H9 (cell line): ENCODE results near the gene RCOR2. TPM values are rescaled to one million over a fixed set of nuclear protein-coding genes. Genes with fewer than 3 reads are reported as not detected.
"Not testable (repeated sequence)": the region's sequence is repeated elsewhere in the genome, so short reads cannot be mapped to it uniquely, and the experiment has no call there.

ENCODE experiments used
- DNase-seq: peaks from one replicate; pipeline ENCODE4 v3.0.0-alpha.2; 2017
- H2AFZ ChIP-seq: one replicate; pipeline ENCODE4 v1.6.1; 2013; ENCODE audit warnings: mild to moderate bottlenecking, low read length, control low read depth, moderate library complexity
- H2AK5ac ChIP-seq: 2 replicates; pipeline ENCODE4 v1.6.1; 2013; ENCODE audit warnings: low read length, control low read depth, mixed read lengths; ENCODE audit not compliant: insufficient read length
- H2BK120ac ChIP-seq: one replicate; pipeline ENCODE4 v1.6.1; 2013; ENCODE audit warnings: low read depth, mild to moderate bottlenecking, low read length, control low read depth, inconsistent platforms; ENCODE audit not compliant: poor library complexity, severe bottlenecking
- H2BK12ac ChIP-seq: 2 replicates; pipeline ENCODE4 v1.6.1; 2013; ENCODE audit warnings: low read length, control low read depth, mixed read lengths, low read depth; ENCODE audit not compliant: insufficient read length
- H2BK15ac ChIP-seq: 2 replicates; pipeline ENCODE4 v1.6.1; 2013; ENCODE audit warnings: low read depth, low read length, control low read depth
- H2BK20ac ChIP-seq: one replicate; pipeline ENCODE4 v1.6.1; 2013; ENCODE audit warnings: low read depth, mild to moderate bottlenecking, low read length, control low read depth, inconsistent platforms; ENCODE audit not compliant: poor library complexity, severe bottlenecking
- H2BK5ac ChIP-seq: 2 replicates; pipeline ENCODE4 v1.6.1; 2013; ENCODE audit warnings: low read length, control low read depth, mixed read lengths; ENCODE audit not compliant: insufficient read length
- H3K14ac ChIP-seq: 2 replicates; pipeline ENCODE4 v1.6.1; 2013; ENCODE audit warnings: low read length, control low read depth; ENCODE audit not compliant: insufficient read depth
- H3K18ac ChIP-seq: 2 replicates; pipeline ENCODE4 v1.6.1; 2013; ENCODE audit warnings: low read depth, mild to moderate bottlenecking, mixed read lengths, low read length, control low read depth; ENCODE audit not compliant: insufficient read length
- H3K23ac ChIP-seq: 2 replicates; pipeline ENCODE4 v1.6.1; 2013; ENCODE audit warnings: low read length, control low read depth, mixed read lengths, low read depth; ENCODE audit not compliant: insufficient read length
- H3K23me2 ChIP-seq: 2 replicates; pipeline ENCODE4 v1.6.1; 2013; ENCODE audit warnings: low read depth, mild to moderate bottlenecking, mixed read lengths, low read length, control low read depth; ENCODE audit not compliant: insufficient read length, poor library complexity, severe bottlenecking
- H3K27ac ChIP-seq: 2 replicates; pipeline ENCODE4 v1.5.1; 2013; ENCODE audit warnings: low read length, control low read depth, mixed read lengths, low read depth; ENCODE audit not compliant: insufficient read length
- H3K27me3 ChIP-seq: 2 replicates; pipeline ENCODE4 v1.6.1; 2013; ENCODE audit warnings: low read length, control low read depth, inconsistent platforms; ENCODE audit not compliant: insufficient read depth
- H3K4ac ChIP-seq: 2 replicates; pipeline ENCODE4 v1.6.1; 2013; ENCODE audit warnings: low read depth, mild to moderate bottlenecking, control low read depth, inconsistent platforms, low read length, moderate library complexity
- H3K4me1 ChIP-seq: 2 replicates; pipeline ENCODE4 v1.6.1; 2013; ENCODE audit warnings: low read length, control low read depth, inconsistent platforms; ENCODE audit not compliant: insufficient read depth
- H3K4me2 ChIP-seq: 2 replicates; pipeline ENCODE4 v1.6.1; 2013; ENCODE audit warnings: low read length, control low read depth, mixed read lengths; ENCODE audit not compliant: insufficient read length, insufficient read depth
- H3K56ac ChIP-seq: 2 replicates; pipeline ENCODE4 v1.6.1; 2013; ENCODE audit warnings: low read depth, mild to moderate bottlenecking, mixed read lengths, low read length, control low read depth; ENCODE audit not compliant: insufficient read length
- H3K79me1 ChIP-seq: 2 replicates; pipeline ENCODE4 v1.6.1; 2013; ENCODE audit warnings: low read depth, mild to moderate bottlenecking, moderate library complexity, low read length, control low read depth, inconsistent platforms; ENCODE audit not compliant: insufficient read depth, poor library complexity, severe bottlenecking
- H3K79me2 ChIP-seq: 2 replicates; pipeline ENCODE4 v1.6.1; 2013; ENCODE audit warnings: low read length, control low read depth, inconsistent platforms; ENCODE audit not compliant: insufficient read depth
- H3K9ac ChIP-seq: 2 replicates; pipeline ENCODE4 v1.6.1; 2013; ENCODE audit warnings: low read length, control low read depth, mixed read lengths; ENCODE audit not compliant: insufficient read length; ENCODE audit errors: extremely low read depth
- H3K9me3 ChIP-seq: one replicate; pipeline ENCODE4 v1.6.1; 2013; ENCODE audit warnings: low read depth, low read length, inconsistent platforms; ENCODE audit not compliant: control insufficient read depth
- H3T11ph ChIP-seq: one replicate; pipeline ENCODE4 v1.6.1; 2013; ENCODE audit warnings: mild to moderate bottlenecking, low read length, control low read depth, inconsistent platforms
- H4K20me1 ChIP-seq: one replicate; pipeline ENCODE4 v1.6.1; 2013; ENCODE audit not compliant: control insufficient read depth, insufficient read length, insufficient read depth
- H4K5ac ChIP-seq: 2 replicates; pipeline ENCODE4 v1.6.1; 2013; ENCODE audit warnings: low read depth, mild to moderate bottlenecking, mixed read lengths, low read length, control low read depth; ENCODE audit not compliant: insufficient read length
- H4K8ac ChIP-seq: replicated peaks from 2 replicates; pipeline ENCODE4 v1.6.1; 2013; ENCODE audit warnings: low read length, control low read depth, mixed read lengths, low read depth; ENCODE audit not compliant: insufficient read length
- H4K91ac ChIP-seq: 2 replicates; pipeline ENCODE4 v1.6.1; 2013; ENCODE audit warnings: low read depth, mild to moderate bottlenecking, moderate library complexity, mixed read lengths, low read length, control low read depth; ENCODE audit not compliant: insufficient read length
- H3K27ac Mint-ChIP-seq, 3 experiments: 2 replicates in 2 of 3; 3 replicates in 1 of 3; pipeline ENCODE4 v1.8.0; 2020 to 2021; ENCODE audit warnings: mixed read lengths in 3 of 3, mild to moderate bottlenecking in 1 of 3, moderate library complexity in 1 of 3
- H3K27me3 Mint-ChIP-seq: 2 replicates; pipeline ENCODE4 v1.8.0; 2021; ENCODE audit warnings: low read depth, mild to moderate bottlenecking, moderate library complexity, mixed read lengths
- H3K36me3 Mint-ChIP-seq, 3 experiments: 2 replicates in 2 of 3; 3 replicates in 1 of 3; pipeline ENCODE4 v1.8.0; 2020 to 2021; ENCODE audit warnings: low read depth in 3 of 3, mixed read lengths in 3 of 3; ENCODE audit not compliant: insufficient read depth in 1 of 3
- H3K4me1 Mint-ChIP-seq, 2 experiments: 2 replicates each; pipeline ENCODE4 v1.8.0; 2020; ENCODE audit warnings: mixed read lengths in 2 of 2
- H3K4me3 Mint-ChIP-seq, 2 experiments: 2 replicates in 1 of 2; 3 replicates in 1 of 2; pipeline ENCODE4 v1.8.0; 2020 to 2021; ENCODE audit warnings: mild to moderate bottlenecking in 2 of 2, mixed read lengths in 2 of 2, moderate library complexity in 1 of 2
- H3K9me3 Mint-ChIP-seq, 2 experiments: 2 replicates in 1 of 2; 3 replicates in 1 of 2; pipeline ENCODE4 v1.8.0; 2020; ENCODE audit warnings: mild to moderate bottlenecking in 2 of 2, mixed read lengths in 2 of 2, moderate library complexity in 1 of 2
- WGBS: extraction: QIAGEN DNeasy Blood & Tissue Kit; methylation state at CpG from one replicate; pipeline ENCODE4 v1.1.7; 2013; ENCODE audit warnings: missing lambda C conversion rate, low lambda C conversion rate, mixed read lengths; ENCODE audit not compliant: insufficient read length; ENCODE audit errors: extremely low coverage; 5-methylcytosine and 5-hydroxymethylcytosine counted together
- total RNA-seq: library from RNA; stranded (reverse); gene quantifications from 2 replicates; pipeline ENCODE4 v1.2.1, GENCODE V29; 2021
- TF ChIP-seq, protein P1 (sequence below): fragments of 200-600 bp; sonication (generic); conservative IDR thresholded peaks from 3 replicates; pipeline ENCODE4 v1.8.0; 2021; ENCODE audit warnings: antibody characterized with exemption, mild to moderate bottlenecking

The RCOR2 gene
- total RNA-seq, 1 experiment from 2014 or later = 118 TPM

GRCh38 chr11:63966444-63966843 is 49.5 kb upstream of the RCOR2 start:
- Histone ChIP-seq H3K9ac (no peak overlapping the region), H3K4me1 (no peaks in the 10 kb centered on the region), H3K23me2 (no peaks in the 10 kb centered on the region), H2BK120ac (no peak overlapping the region), H3K27me3 (no peaks in the 10 kb centered on the region), H4K20me1 (no peaks in the 10 kb centered on the region), H2AK5ac (no peak overlapping the region), H3K79me2 (no peaks in the 10 kb centered on the region), H3K18ac (no peak overlapping the region), H3K4ac (no peak overlapping the region), H3K4me2 (no peak overlapping the region), H4K91ac (no peak overlapping the region), H2BK15ac (no peak overlapping the region), H3K56ac (no peak overlapping the region), H3K27ac (no peak overlapping the region), H3K23ac (no peak overlapping the region), H3T11ph (no peak overlapping the region), H3K79me1 (no peaks in the 10 kb centered on the region), H2BK12ac (no peak overlapping the region), H4K8ac (no peak overlapping the region), H2BK20ac (no peak overlapping the region), H3K9me3 (no peaks in the 10 kb centered on the region), H4K5ac (no peak overlapping the region), H2BK5ac (no peak overlapping the region), H3K14ac (no peak overlapping the region), H2AFZ (no peak overlapping the region)
- DNase-seq = no peak
- Mint-ChIP-seq H3K4me3 (no peak overlapping the region), H3K27ac (no peak overlapping the region), H3K4me1 (peaks cover 5% of the 10 kb centered on the region in 2 experiments), H3K36me3 (no peaks in the 10 kb centered on the region), H3K27me3 (peaks cover 53% of the 10 kb centered on the region), H3K9me3 (no peaks in the 10 kb centered on the region)
- WGBS = no CpG with 5 or more reads among the region's 1 CpG
- TF ChIP-seq, protein P1, sequence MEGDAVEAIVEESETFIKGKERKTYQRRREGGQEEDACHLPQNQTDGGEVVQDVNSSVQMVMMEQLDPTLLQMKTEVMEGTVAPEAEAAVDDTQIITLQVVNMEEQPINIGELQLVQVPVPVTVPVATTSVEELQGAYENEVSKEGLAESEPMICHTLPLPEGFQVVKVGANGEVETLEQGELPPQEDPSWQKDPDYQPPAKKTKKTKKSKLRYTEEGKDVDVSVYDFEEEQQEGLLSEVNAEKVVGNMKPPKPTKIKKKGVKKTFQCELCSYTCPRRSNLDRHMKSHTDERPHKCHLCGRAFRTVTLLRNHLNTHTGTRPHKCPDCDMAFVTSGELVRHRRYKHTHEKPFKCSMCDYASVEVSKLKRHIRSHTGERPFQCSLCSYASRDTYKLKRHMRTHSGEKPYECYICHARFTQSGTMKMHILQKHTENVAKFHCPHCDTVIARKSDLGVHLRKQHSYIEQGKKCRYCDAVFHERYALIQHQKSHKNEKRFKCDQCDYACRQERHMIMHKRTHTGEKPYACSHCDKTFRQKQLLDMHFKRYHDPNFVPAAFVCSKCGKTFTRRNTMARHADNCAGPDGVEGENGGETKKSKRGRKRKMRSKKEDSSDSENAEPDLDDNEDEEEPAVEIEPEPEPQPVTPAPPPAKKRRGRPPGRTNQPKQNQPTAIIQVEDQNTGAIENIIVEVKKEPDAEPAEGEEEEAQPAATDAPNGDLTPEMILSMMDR = no peak

DNA sequence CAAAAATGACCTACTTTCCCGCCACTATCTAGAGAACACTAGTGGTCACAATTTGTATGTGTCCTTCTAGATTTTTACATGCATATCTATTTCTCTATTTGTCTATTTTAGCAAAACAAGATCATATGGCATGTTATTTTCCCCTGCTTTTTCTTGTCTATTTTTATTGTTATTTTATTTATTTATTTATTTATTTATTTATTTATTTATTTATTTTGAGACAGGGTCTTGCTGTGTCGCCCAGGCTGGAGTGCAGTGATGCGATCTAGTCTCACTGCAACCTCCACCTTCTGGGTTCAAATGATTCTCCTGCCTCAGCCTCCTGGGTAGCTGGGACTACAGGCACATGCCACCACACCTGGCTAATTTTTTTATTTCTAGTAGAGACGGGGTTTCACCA is 46.9 kb upstream of the RCOR2 start:
- not testable (repeated sequence) for H3K27me3 ChIP-seq, H3K79me1 ChIP-seq, H2AK5ac ChIP-seq, H4K8ac ChIP-seq, H3K27ac Mint-ChIP-seq, H3K18ac ChIP-seq, H3K14ac ChIP-seq, H3K4me3 Mint-ChIP-seq, H2BK20ac ChIP-seq, H3K4me2 ChIP-seq, H2BK15ac ChIP-seq, H3K23ac ChIP-seq, H3K36me3 Mint-ChIP-seq, H3K56ac ChIP-seq, H3T11ph ChIP-seq, H3K4me1 ChIP-seq, H3K4ac ChIP-seq, H2BK5ac ChIP-seq, H4K91ac ChIP-seq, H3K4me1 Mint-ChIP-seq, H3K9me3 Mint-ChIP-seq, H4K5ac ChIP-seq, H3K23me2 ChIP-seq, H2AFZ ChIP-seq, H2BK120ac ChIP-seq, H2BK12ac ChIP-seq, H3K79me2 ChIP-seq, H3K9ac ChIP-seq, H3K9me3 ChIP-seq, H4K20me1 ChIP-seq, H3K27ac ChIP-seq, DNase-seq
- peaks cover 27% of the 10 kb centered on the region for H3K27me3 Mint-ChIP-seq
- WGBS = no CpG with 5 or more reads among the region's 4 CpGs
